ENCODE measurements around the gene FOS. TPM values are rescaled to one million over a fixed set of nuclear protein-coding genes. Genes with fewer than 3 reads are reported as not detected.

Gene FOS
- total and polyA plus RNA-seq, 12 donors = 47.9 to 393 (median 118) TPM

- intact Hi-C loops (cut with DNase I) = no loop called here
- TF ChIP-seq POLR2A (IDR thresholded peaks at IDR 0.05) = peak; percentile 62 to 68
- no peak for TF ChIP-seq CTCF (IDR thresholded peaks at IDR 0.05)
- 0 to 2% (median 0%) methylated on average over 9 to 40 of the region's 40 CpGs for WGBS, 4 donors
Measured at GRCh38 chr14:75258803-75259509, 19.7 kb upstream of the FOS start.

GRCh38 chr14:75259510-75259855 lies 19.1 kb upstream of the FOS start:
- no peaks in the 10 kb centered on the region for H3K9me3 ChIP-seq (replicated peaks in 1 of 3)
- 3 to 7% (median 6%) methylated on average over 4 to 7 of the region's 7 CpGs for WGBS, 4 donors
- intact Hi-C loops (cut with DNase I) = no loop called here

More at GRCh38 chr14:75258803-75259509, 19.7 kb upstream of the FOS start:
- H3K4me3 ChIP-seq = peak overlapping the region in 2 of 4 donors; percentile 11 to 41
- peak; percentile 98 to 100 (median 99) for DNase-seq
- H3K27ac ChIP-seq = peak overlapping the region; percentile 89 to 97 (median 94)
- no peaks in the 10 kb centered on the region for H3K27me3 ChIP-seq
- peaks cover 13 to 19% of the 10 kb centered on the region in 2 donors for H3K4me1 ChIP-seq (replicated peaks in 1 of 2)
- no peaks in the 10 kb centered on the region for H3K9me3 ChIP-seq (replicated peaks in 1 of 3)
- no peaks in the 10 kb centered on the region for H3K36me3 ChIP-seq (replicated peaks in 1 of 2)

GRCh38 chr14:75260025-75260763 lies 18.4 kb upstream of the FOS start:
- no peaks in the 10 kb centered on the region for H3K9me3 ChIP-seq (replicated peaks in 1 of 3)
- no peak for DNase-seq
- TF ChIP-seq POLR2A (IDR thresholded peaks at IDR 0.05) (no peak), CTCF (IDR thresholded peaks at IDR 0.05) (no peak)
- 65 to 76% (median 73%) methylated on average over 8 of the region's 8 CpGs for WGBS, 4 donors
- H3K4me1 ChIP-seq (replicated peaks in 1 of 2) = peaks cover 13 to 19% of the 10 kb centered on the region in 2 donors
- H3K27me3 ChIP-seq = no peaks in the 10 kb centered on the region
- intact Hi-C loops (cut with DNase I) = no loop called here
- H3K36me3 ChIP-seq (replicated peaks in 1 of 2) = no peaks in the 10 kb centered on the region
- H3K4me3 ChIP-seq = no peak overlapping the region
- H3K27ac ChIP-seq = peak overlapping the region in 3 of 5 donors; percentile 89 to 95 (median 94)

More at GRCh38 chr14:75259510-75259855, 19.1 kb upstream of the FOS start:
- Histone ChIP-seq H3K36me3 (replicated peaks in 1 of 2) (no peaks in the 10 kb centered on the region), H3K27ac (peak overlapping the region; percentile 89 to 97 (median 94)), H3K27me3 (no peaks in the 10 kb centered on the region), H3K4me1 (replicated peaks in 1 of 2) (peaks cover 13 to 19% of the 10 kb centered on the region in 2 donors), H3K4me3 (peak overlapping the region in 2 of 4 donors; percentile 11 to 41)
- TF ChIP-seq POLR2A (IDR thresholded peaks at IDR 0.05) (no peak), CTCF (IDR thresholded peaks at IDR 0.05) (peak in 2 of 6 experiments; percentile 14 to 31)
- no peak for DNase-seq

- Histone ChIP-seq H3K27me3 (no peaks in the 10 kb centered on the region), H3K4me1 (replicated peaks in 1 of 2) (peaks cover 13 to 19% of the 10 kb centered on the region in 2 donors), H3K36me3 (replicated peaks in 1 of 2) (no peaks in the 10 kb centered on the region), H3K9me3 (replicated peaks in 1 of 3) (no peaks in the 10 kb centered on the region), H3K27ac (no peak overlapping the region), H3K4me3 (no peak overlapping the region)
- no peak for DNase-seq
- WGBS, 4 donors = 84 to 89% (median 88%) methylated on average over 5 of the region's 5 CpGs
- intact Hi-C loops (cut with DNase I) = no loop called here
- TF ChIP-seq POLR2A (IDR thresholded peaks at IDR 0.05) = no peak
- no peak for TF ChIP-seq CTCF (IDR thresholded peaks at IDR 0.05)
Measured at GRCh38 chr14:75261820-75262219, 16.8 kb upstream of the FOS start.
